ENCODE results near the gene FCAMR.

GRCh38 chr1:206908038-206908437 lies 62.2 kb downstream of the FCAMR start:
- TF ChIP-seq ZNF658 (tag by site-specific recombination; IDR thresholded peaks at IDR 0.05) (no peak), CTCF (tag by site-specific recombination; IDR thresholded peaks at IDR 0.05) (no peak), ZNF707 (tag by site-specific recombination; IDR thresholded peaks at IDR 0.05) (no peak), ZNF660 (tag by site-specific recombination; IDR thresholded peaks at IDR 0.05) (no peak), PATZ1 (tag by site-specific recombination; IDR thresholded peaks at IDR 0.05) (no peak), SP2 (tag by site-specific recombination; IDR thresholded peaks at IDR 0.05) (no peak), ZNF214 (tag by site-specific recombination; IDR thresholded peaks at IDR 0.05; ENCODE audit: borderline replicate concordance) (no peak), ZNF664 (tag by site-specific recombination; IDR thresholded peaks at IDR 0.05) (no peak), PRDM10 (tag by site-specific recombination; IDR thresholded peaks at IDR 0.05) (no peak)

All from HEK293 (cell line).